ENCODE data around the gene IRGQ.

- no peak for TF ChIP-seq CTCF (IDR thresholded peaks at IDR 0.05)
- peak; percentile 80 to 95 (median 93) for TF ChIP-seq POLR2AphosphoS5 (IDR thresholded peaks at IDR 0.05)
Observed at GRCh38 chr19:43595999-43596841, at the start of gene IRGQ, which contains the start of gene ZNF576.

All from stomach (tissue), 4 donors.